ENCODE measurements around the gene STAP2.

The STAP2 gene

DNA sequence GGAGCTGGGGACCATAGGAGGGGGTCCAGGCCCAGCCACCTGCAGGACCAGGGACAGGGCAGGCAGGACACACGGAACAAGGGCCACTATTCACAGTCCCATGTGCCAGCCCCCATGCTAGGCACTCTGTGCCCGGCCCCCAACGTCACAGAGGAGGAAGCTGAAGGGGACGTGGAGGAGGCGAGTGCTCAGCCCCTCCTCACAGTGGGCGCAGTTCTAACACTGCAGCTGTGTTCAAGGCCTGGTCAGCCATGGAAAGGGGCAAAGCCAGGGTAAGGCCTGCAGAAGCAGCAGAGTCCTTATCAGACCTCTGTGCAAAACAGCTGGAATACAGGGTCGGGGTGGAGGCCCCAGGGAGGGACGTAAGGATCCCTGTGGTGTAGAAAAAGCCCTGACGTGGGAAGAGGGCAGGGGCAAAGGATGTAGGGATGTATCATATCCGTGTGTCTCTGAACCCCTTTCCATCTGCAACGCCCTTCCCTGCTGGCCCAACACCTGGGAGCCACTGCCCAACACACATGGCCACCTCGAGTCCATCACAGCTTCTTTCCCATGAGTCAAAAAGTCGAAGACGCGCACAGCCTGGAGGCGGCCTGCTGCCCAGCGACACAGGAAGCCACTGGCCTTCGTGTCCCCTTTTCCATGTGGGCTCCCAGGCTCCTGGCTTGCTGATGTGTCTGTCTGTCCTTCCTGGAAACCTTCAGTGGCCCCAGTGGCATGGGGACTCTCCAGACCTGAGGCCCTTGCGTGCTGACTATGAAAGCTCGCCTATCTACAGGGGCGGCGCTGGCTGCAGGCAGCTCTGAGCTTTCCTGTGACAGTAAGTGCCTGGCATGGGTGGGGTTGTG, 33.8 kb upstream of the STAP2 start:
- no peak overlapping the region for H2AFZ ChIP-seq (ENCODE audit: low read depth, low read length)
- H3K9me3 ChIP-seq (ENCODE audit: control insufficient read depth, low read length): no peaks in the 10 kb centered on the region
- no peak overlapping the region for H2BK120ac ChIP-seq (ENCODE audit: low read depth, low read length)
- no peak overlapping the region for H2BK5ac ChIP-seq (ENCODE audit: low read depth, low read length, poor library complexity, severe bottlenecking)
- no peak overlapping the region for H3K23ac ChIP-seq (ENCODE audit: low read length in 2 of 2)
- H3K4me2 ChIP-seq (ENCODE audit: low read length, poor library complexity, severe bottlenecking): no peak overlapping the region
- H2BK15ac ChIP-seq (ENCODE audit: low read depth, poor library complexity, severe bottlenecking): peak overlapping the region; percentile 53
- H3K36me3 ChIP-seq (ENCODE audit: control insufficient read depth in 1 of 2, insufficient read depth in 2 of 2, low read depth in 1 of 2, low read length in 2 of 2): peaks cover 16 to 46% of the 10 kb centered on the region in 2 experiments
- H2AK5ac ChIP-seq (ENCODE audit: low read length, severe bottlenecking): peak overlapping the region; percentile 41
- H4K91ac ChIP-seq (ENCODE audit: low read length): peak overlapping the region; percentile 9
- H2BK12ac ChIP-seq (ENCODE audit: low read length in 2 of 2): no peak overlapping the region
- H3K14ac ChIP-seq (ENCODE audit: low read length in 2 of 2): peak overlapping the region in 1 of 2 experiments; percentile 7
- H3K4me3 ChIP-seq (ENCODE audit: insufficient read depth in 1 of 2, low read depth in 1 of 2, low read length in 2 of 2): no peak overlapping the region
- no peak overlapping the region for H4K8ac ChIP-seq (ENCODE audit: low read length)
- no peaks in the 10 kb centered on the region for H3K27me3 ChIP-seq (ENCODE audit: control insufficient read depth in 1 of 2, insufficient read depth in 1 of 2, low read length in 2 of 2)
- no peak overlapping the region for H3K27ac ChIP-seq (ENCODE audit: low read length, poor library complexity, severe bottlenecking)
- 98% methylated on average over 22 of the region's 22 CpGs for WGBS
- H3K4ac ChIP-seq (ENCODE audit: low read depth in 1 of 2, low read length in 2 of 2): no peak overlapping the region
- H3K18ac ChIP-seq (ENCODE audit: low read depth in 1 of 2, low read length in 2 of 2): peak overlapping the region in 1 of 2 experiments; percentile 11
- peak overlapping the region; percentile 88 for H3K9ac ChIP-seq (ENCODE audit: low read length)
- peaks cover 96% of the 10 kb centered on the region for H3K4me1 ChIP-seq (ENCODE audit: control insufficient read depth, insufficient read depth, low read depth, low read length)
- H3K79me1 ChIP-seq (replicated peaks; ENCODE audit: low read length, poor library complexity, severe bottlenecking): peaks cover 31% of the 10 kb centered on the region
- no peak for DNase-seq

DNA sequence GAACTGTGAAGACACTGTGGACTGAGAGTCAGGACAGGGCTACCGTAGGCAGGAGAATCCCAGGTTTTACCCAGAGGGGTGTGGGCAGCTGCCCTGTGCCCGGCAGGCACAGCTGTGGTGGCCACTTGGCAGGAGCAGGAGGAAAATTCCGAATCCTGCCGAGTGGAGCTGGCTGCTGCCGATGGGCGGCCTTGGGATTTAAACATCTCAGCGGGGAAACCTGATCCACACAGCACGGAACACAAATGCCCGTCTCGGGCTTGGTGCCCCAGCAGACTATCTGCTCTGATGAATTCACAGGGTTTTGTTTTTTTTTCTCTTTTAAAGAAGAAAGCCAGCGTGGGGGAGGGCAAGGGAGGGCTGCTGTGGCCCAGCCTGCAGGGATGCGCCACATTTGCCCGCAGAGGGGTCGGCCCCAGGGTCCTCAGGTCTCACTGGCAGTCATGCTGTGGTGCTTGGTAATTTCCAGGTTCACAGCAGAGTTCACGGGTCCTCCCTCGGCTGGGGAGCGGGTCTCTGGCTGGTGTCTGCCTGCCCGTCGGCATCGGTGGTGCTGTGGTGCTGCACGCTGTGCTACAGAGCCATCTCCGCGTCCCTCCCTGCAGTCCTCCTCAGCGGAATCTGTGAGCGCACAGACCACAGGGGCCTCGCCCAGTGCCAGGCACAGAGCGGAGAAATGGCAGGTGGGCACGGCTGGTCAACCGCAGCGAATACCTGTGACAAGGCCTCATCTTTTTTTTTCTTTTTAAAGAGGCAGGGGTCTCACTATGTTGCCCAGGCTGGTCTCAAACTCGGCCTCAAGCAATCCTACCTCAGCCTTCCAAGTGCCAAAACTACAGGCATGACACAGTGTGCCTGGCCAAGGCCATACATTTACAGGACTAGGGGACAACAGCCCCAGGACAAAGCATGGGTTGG, 32.9 kb upstream of the STAP2 start:
- no peak overlapping the region for H2BK12ac ChIP-seq (ENCODE audit: low read length in 2 of 2)
- no peak overlapping the region for H2BK120ac ChIP-seq (ENCODE audit: low read depth, low read length)
- peaks cover 32% of the 10 kb centered on the region for H3K79me1 ChIP-seq (replicated peaks; ENCODE audit: low read length, poor library complexity, severe bottlenecking)
- H3K18ac ChIP-seq (ENCODE audit: low read depth in 1 of 2, low read length in 2 of 2): no peak overlapping the region
- H3K9me3 ChIP-seq (ENCODE audit: control insufficient read depth, low read length): no peaks in the 10 kb centered on the region
- no peak overlapping the region for H2BK15ac ChIP-seq (ENCODE audit: low read depth, poor library complexity, severe bottlenecking)
- H3K14ac ChIP-seq (ENCODE audit: low read length in 2 of 2): no peak overlapping the region
- no peak overlapping the region for H2BK5ac ChIP-seq (ENCODE audit: low read depth, low read length, poor library complexity, severe bottlenecking)
- peak overlapping the region; percentile 63 for H3K27ac ChIP-seq (ENCODE audit: low read length, poor library complexity, severe bottlenecking)
- H3K4me2 ChIP-seq (ENCODE audit: low read length, poor library complexity, severe bottlenecking): no peak overlapping the region
- H3K36me3 ChIP-seq (ENCODE audit: control insufficient read depth in 1 of 2, insufficient read depth in 2 of 2, low read depth in 1 of 2, low read length in 2 of 2): peaks cover 19 to 51% of the 10 kb centered on the region in 2 experiments
- H3K4ac ChIP-seq (ENCODE audit: low read depth in 1 of 2, low read length in 2 of 2): no peak overlapping the region
- H3K9ac ChIP-seq (ENCODE audit: low read length): peak overlapping the region; percentile 81
- peak overlapping the region; percentile 55 for H2AK5ac ChIP-seq (ENCODE audit: low read length, severe bottlenecking)
- no peaks in the 10 kb centered on the region for H3K27me3 ChIP-seq (ENCODE audit: control insufficient read depth in 1 of 2, insufficient read depth in 1 of 2, low read length in 2 of 2)
- H3K4me1 ChIP-seq (ENCODE audit: control insufficient read depth, insufficient read depth, low read depth, low read length): peaks cover 89% of the 10 kb centered on the region
- peak overlapping the region; percentile 9 for H4K91ac ChIP-seq (ENCODE audit: low read length)
- no peak overlapping the region for H3K4me3 ChIP-seq (ENCODE audit: insufficient read depth in 1 of 2, low read depth in 1 of 2, low read length in 2 of 2)
- no peak overlapping the region for H2AFZ ChIP-seq (ENCODE audit: low read depth, low read length)
- no peak overlapping the region for H3K23ac ChIP-seq (ENCODE audit: low read length in 2 of 2)
- no peak for DNase-seq
- no peak overlapping the region for H4K8ac ChIP-seq (ENCODE audit: low read length)
- WGBS: 94% methylated on average over 31 of the region's 31 CpGs

DNA sequence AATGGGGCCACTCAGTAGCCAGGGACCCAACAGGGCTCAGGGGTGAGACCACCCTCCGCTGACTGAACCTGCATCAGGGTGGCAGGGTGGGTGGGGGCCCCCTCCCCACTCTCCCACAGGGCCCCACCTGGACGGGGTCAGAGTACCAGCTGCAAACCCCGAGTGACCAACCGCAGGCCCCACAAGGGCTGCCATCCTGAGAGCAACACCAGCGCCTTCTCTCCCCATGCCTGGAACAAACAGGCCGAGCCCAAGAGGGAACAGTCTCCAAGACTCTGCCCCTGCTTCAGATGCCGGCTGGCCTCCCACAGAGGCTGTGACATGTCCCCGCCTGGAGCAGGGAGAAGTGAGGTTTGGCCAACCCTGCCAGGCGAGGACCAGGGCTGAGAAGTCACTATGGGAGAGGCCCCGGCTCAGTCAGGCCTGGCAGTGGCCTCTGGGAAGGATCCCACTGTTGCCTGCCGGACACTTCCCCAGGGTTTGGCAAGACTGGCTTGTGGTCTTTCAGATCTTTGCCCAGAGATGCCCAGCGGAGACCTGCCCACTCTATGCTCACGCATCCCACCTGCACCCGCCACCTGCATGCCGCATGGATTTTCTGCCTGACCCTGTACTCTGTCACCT, 31.9 kb upstream of the STAP2 start:
- Histone ChIP-seq H3K27me3 (ENCODE audit: control insufficient read depth in 1 of 2, insufficient read depth in 1 of 2, low read length in 2 of 2) (no peaks in the 10 kb centered on the region), H3K9me3 (ENCODE audit: control insufficient read depth, low read length) (no peaks in the 10 kb centered on the region), H2AK5ac (ENCODE audit: low read length, severe bottlenecking) (peak overlapping the region; percentile 77), H3K4me3 (ENCODE audit: insufficient read depth in 1 of 2, low read depth in 1 of 2, low read length in 2 of 2) (no peak overlapping the region), H3K14ac (ENCODE audit: low read length in 2 of 2) (no peak overlapping the region), H4K91ac (ENCODE audit: low read length) (no peak overlapping the region), H3K9ac (ENCODE audit: low read length) (peak overlapping the region; percentile 81), H3K18ac (ENCODE audit: low read depth in 1 of 2, low read length in 2 of 2) (no peak overlapping the region), H3K4me2 (ENCODE audit: low read length, poor library complexity, severe bottlenecking) (no peak overlapping the region), H3K36me3 (ENCODE audit: control insufficient read depth in 1 of 2, insufficient read depth in 2 of 2, low read depth in 1 of 2, low read length in 2 of 2) (peaks cover 28 to 61% of the 10 kb centered on the region in 2 experiments), H2BK15ac (ENCODE audit: low read depth, poor library complexity, severe bottlenecking) (no peak overlapping the region), H3K79me1 (replicated peaks; ENCODE audit: low read length, poor library complexity, severe bottlenecking) (peaks cover 41% of the 10 kb centered on the region), H3K27ac (ENCODE audit: low read length, poor library complexity, severe bottlenecking) (peak overlapping the region; percentile 53), H4K8ac (ENCODE audit: low read length) (peak overlapping the region; percentile 19), H2BK120ac (ENCODE audit: low read depth, low read length) (no peak overlapping the region), H2BK12ac (ENCODE audit: low read length in 2 of 2) (no peak overlapping the region), H2BK5ac (ENCODE audit: low read depth, low read length, poor library complexity, severe bottlenecking) (no peak overlapping the region), H3K4ac (ENCODE audit: low read depth in 1 of 2, low read length in 2 of 2) (no peak overlapping the region), H3K4me1 (ENCODE audit: control insufficient read depth, insufficient read depth, low read depth, low read length) (peaks cover 81% of the 10 kb centered on the region), H3K23ac (ENCODE audit: low read length in 2 of 2) (no peak overlapping the region), H2AFZ (ENCODE audit: low read depth, low read length) (no peak overlapping the region)
- DNase-seq: no peak
- 95% methylated on average over 15 of the region's 15 CpGs for whole genome bisulfite sequencing

All from mesenchymal stem cell (in vitro differentiated cells and primary cell).